IMR-90 (cell line): ENCODE measurements around the gene ANO7. TPM values are rescaled to one million over a fixed set of nuclear protein-coding genes. Genes with fewer than 3 reads are reported as not detected.

ENCODE experiments used
- ATAC-seq: fragments of 200-7000 bp; cut with Tn5 transposase; 2 replicates; pipeline ENCODE4 v1.9.1; 2020; ENCODE audit warnings: low read depth, mild to moderate bottlenecking, moderate library complexity
- BruUV-seq: library from RNA; stranded (reverse); fragments of 400-500 nt; replicated peaks from 2 replicates; lab custom pipeline; 2021; lab: Mats Ljungman, UMichigan
- CTCF ChIA-PET: fragments of 300-600 bp; formaldehyde crosslinking; extraction: SDS; loops from one replicate; lab custom pipeline; 2021; ENCODE audit warnings: antibody characterized with exemption; lab: Yijun Ruan, JAX
- POLR2A ChIA-PET: fragments of 300-600 bp; sonication (Branson Sonifier 250); formaldehyde crosslinking; loops from one replicate; lab custom pipeline; 2022; ENCODE audit warnings: antibody characterized with exemption; ENCODE audit not compliant: unreplicated experiment; lab: Charles Lee
- DNase-seq: peaks from one replicate; pipeline ENCODE4 v3.0.0; 2013
- H2AFZ ChIP-seq: replicated peaks from 2 replicates; pipeline ENCODE3; 2013; ENCODE audit warnings: low read length, mild to moderate bottlenecking; ENCODE audit not compliant: poor library complexity
- H2AK5ac ChIP-seq: 2 replicates; pipeline ENCODE4 v1.6.1; 2013; ENCODE audit warnings: low read depth, low read length, inconsistent platforms
- H2AK9ac ChIP-seq: replicated peaks from 2 replicates; pipeline ENCODE3; 2013; ENCODE audit warnings: mild to moderate bottlenecking, low read depth, low read length, moderate library complexity; ENCODE audit not compliant: poor library complexity
- H2BK120ac ChIP-seq: 2 replicates; pipeline ENCODE4 v1.6.1; 2013; ENCODE audit warnings: low read depth, low read length, inconsistent platforms
- H2BK15ac ChIP-seq: 3 replicates; pipeline ENCODE4 v1.6.1; 2013; ENCODE audit warnings: low read depth, low read length, inconsistent platforms
- H2BK20ac ChIP-seq: 2 replicates; pipeline ENCODE4 v1.6.1; 2013; ENCODE audit warnings: low read depth, mild to moderate bottlenecking, inconsistent platforms, low read length, moderate library complexity
- H2BK5ac ChIP-seq: 2 replicates; pipeline ENCODE4 v1.6.1; 2013; ENCODE audit warnings: mild to moderate bottlenecking, low read depth, low read length, inconsistent platforms; ENCODE audit not compliant: poor library complexity, severe bottlenecking
- H3K14ac ChIP-seq: replicated peaks from 2 replicates; pipeline ENCODE4 v1.6.1; 2013; ENCODE audit warnings: low read depth, low read length, inconsistent platforms
- H3K18ac ChIP-seq: 2 replicates; pipeline ENCODE4 v1.6.1; 2013; ENCODE audit warnings: low read depth, low read length, control low read depth
- H3K23ac ChIP-seq: 2 replicates; pipeline ENCODE4 v1.6.1; 2013; ENCODE audit warnings: low read depth, low read length, inconsistent platforms
- H3K27ac ChIP-seq: 2 replicates; pipeline ENCODE4 v1.5.1; 2013; ENCODE audit warnings: mild to moderate bottlenecking, control low read depth, low read length; ENCODE audit not compliant: insufficient read depth
- H3K27me3 ChIP-seq: 2 replicates; pipeline ENCODE4 v1.6.1; 2013; ENCODE audit warnings: low read length; ENCODE audit not compliant: control insufficient read depth, insufficient read depth
- H3K36me3 ChIP-seq: 2 replicates; pipeline ENCODE4 v1.6.1; 2013; ENCODE audit warnings: low read length, mixed read lengths; ENCODE audit not compliant: control insufficient read depth, insufficient read depth
- H3K4ac ChIP-seq: 2 replicates; pipeline ENCODE4 v1.6.1; 2013; ENCODE audit warnings: low read depth, low read length, inconsistent platforms
- H3K4me1 ChIP-seq: 2 replicates; pipeline ENCODE4 v1.6.1; 2013; ENCODE audit warnings: low read length, mixed read lengths; ENCODE audit not compliant: control insufficient read depth, insufficient read depth
- H3K4me2 ChIP-seq: 2 replicates; pipeline ENCODE4 v1.6.1; 2013; ENCODE audit warnings: low read depth, mild to moderate bottlenecking, control low read depth, low read length, moderate library complexity
- H3K4me3 ChIP-seq: 2 replicates; pipeline ENCODE4 v1.5.1; 2013; ENCODE audit warnings: low read depth, mild to moderate bottlenecking, control low read depth, low read length, moderate library complexity; ENCODE audit not compliant: insufficient read depth
- H3K56ac ChIP-seq: 2 replicates; pipeline ENCODE4 v1.6.1; 2013; ENCODE audit warnings: low read length, inconsistent platforms; ENCODE audit not compliant: insufficient read depth; ENCODE audit errors: extremely low read depth
- H3K79me1 ChIP-seq, 2 experiments: 2 replicates each; pipeline ENCODE4 v1.6.1; 2013; ENCODE audit warnings: low read length in 2 of 2, inconsistent platforms in 1 of 2, low read depth in 1 of 2
- H3K9ac ChIP-seq: 2 replicates; pipeline ENCODE4 v1.6.1; 2013; ENCODE audit warnings: low read depth, low read length, control low read depth
- H3K9me1 ChIP-seq: 2 replicates; pipeline ENCODE4 v1.6.1; 2013; ENCODE audit warnings: low read length, inconsistent platforms; ENCODE audit not compliant: insufficient read depth
- H3K9me3 ChIP-seq: 2 replicates; pipeline ENCODE4 v1.6.1; 2013; ENCODE audit warnings: low read length; ENCODE audit not compliant: control insufficient read depth, insufficient read depth
- H4K20me1 ChIP-seq: 2 replicates; pipeline ENCODE4 v1.6.1; 2013; ENCODE audit warnings: low read length, inconsistent platforms; ENCODE audit not compliant: insufficient read depth
- H4K5ac ChIP-seq: 2 replicates; pipeline ENCODE4 v1.6.1; 2013; ENCODE audit warnings: mild to moderate bottlenecking, low read depth, low read length, control low read depth
- H4K8ac ChIP-seq, 2 experiments: 2 replicates each; pipeline ENCODE4 v1.6.1; 2013; ENCODE audit warnings: low read depth in 2 of 2, low read length in 2 of 2, control low read depth in 1 of 2, inconsistent platforms in 1 of 2
- H4K91ac ChIP-seq: 2 replicates; pipeline ENCODE4 v1.6.1; 2013; ENCODE audit warnings: low read depth, low read length, inconsistent platforms; ENCODE audit not compliant: insufficient read depth
- BHLHE40 ChIP-seq: fragments of 150-350 bp; IDR thresholded peaks from 2 replicates; pipeline ENCODE4 v1.6.1; 2016; ENCODE audit warnings: mild to moderate bottlenecking, low read depth, low read length
- CHD1 ChIP-seq: IDR thresholded peaks from 2 replicates; pipeline ENCODE4 v1.6.1; 2012; ENCODE audit warnings: low read depth, low read length, improper control_type of control experiment
- FOS ChIP-seq: fragments of 150-350 bp; IDR thresholded peaks from 2 replicates; pipeline ENCODE4 v1.6.1; 2016; ENCODE audit warnings: low read depth, low read length
- MAZ ChIP-seq: IDR thresholded peaks from 2 replicates; pipeline ENCODE4 v1.6.1; 2012; ENCODE audit warnings: low read depth, mild to moderate bottlenecking, low read length, improper control_type of control experiment, moderate library complexity, borderline replicate concordance
- NFE2L2 ChIP-seq: fragments of 150-350 bp; IDR thresholded peaks from 2 replicates; pipeline ENCODE4 v1.6.1; 2016; ENCODE audit warnings: low read depth, mild to moderate bottlenecking, low read length
- POLR2A ChIP-seq: IDR thresholded peaks from 2 replicates; pipeline ENCODE4 v1.6.1; 2012; ENCODE audit warnings: mild to moderate bottlenecking, low read depth, low read length
- RAD21 ChIP-seq: IDR thresholded peaks from 2 replicates; pipeline ENCODE4 v1.6.1; 2012; ENCODE audit warnings: low read length, improper control_type of control experiment
- RCOR1 ChIP-seq: IDR thresholded peaks from 2 replicates; pipeline ENCODE4 v1.6.1; 2012; ENCODE audit warnings: mild to moderate bottlenecking, low read length, improper control_type of control experiment; ENCODE audit not compliant: insufficient replicate concordance
- RFX5 ChIP-seq: IDR thresholded peaks from 2 replicates; pipeline ENCODE4 v1.8.0; 2012; ENCODE audit warnings: low read depth, mild to moderate bottlenecking, low read length, moderate library complexity
- SMC3 ChIP-seq: fragments of 150-350 bp; IDR thresholded peaks from 2 replicates; pipeline ENCODE4 v1.6.1; 2016; ENCODE audit warnings: low read depth, mild to moderate bottlenecking, antibody characterized with exemption, low read length, moderate library complexity
- WGBS, 2 experiments: methylation state at CpG; one replicate each; pipeline versions ENCODE4 v1.1.5 to v1.1.7; 2013; ENCODE audit warnings: missing lambda C conversion rate in 2 of 2; ENCODE audit not compliant: insufficient read length in 1 of 2; ENCODE audit errors: extremely low coverage in 2 of 2; 5-methylcytosine and 5-hydroxymethylcytosine counted together
- dilution Hi-C: fragments of 300-500 bp; cut with HindIII; formaldehyde crosslinking; loops from one replicate; pipeline ENCODE4 v1.14.3; 2018; ENCODE audit warnings: low sequenced_read_pairs; ENCODE audit not compliant: unreplicated experiment
- in situ Hi-C: fragments of 300-500 bp; cut with MboI; formaldehyde crosslinking; loops from 3 replicates; pipeline ENCODE4 v1.14.3; 2019; ENCODE audit warnings: low sequenced_read_pairs, inconsistent platforms, mixed read lengths
- intact Hi-C: fragments of 100-400 bp; cut with micrococcal nuclease; formaldehyde crosslinking; loops from 2 replicates; pipeline ENCODE4 v1.10.0; 2022
- polyA plus RNA-seq, 3 experiments: library from polyadenylated mRNA; depleted of rRNA; stranded (reverse); fragments of >200 nt; gene quantifications; 2 replicates each; pipeline ENCODE4 v1.2.3, GENCODE V29; 2012; ENCODE audit warnings: low replicate concordance in 1 of 3
- total RNA-seq: library from RNA; depleted of rRNA; stranded (reverse); fragments of >200 nt; gene quantifications from 2 replicates; pipeline ENCODE4 v1.2.3, GENCODE V29; 2012
- TF ChIP-seq, protein P1 (sequence below): conservative IDR thresholded peaks from 2 replicates; pipeline ENCODE4 v1.5.1; 2012; ENCODE audit warnings: mild to moderate bottlenecking, low read depth, low read length, improper control_type of control experiment
- TF ChIP-seq, protein P2 (sequence below): fragments of 150-350 bp; IDR thresholded peaks from 2 replicates; pipeline ENCODE4 v1.6.1; 2017; ENCODE audit warnings: mild to moderate bottlenecking, antibody characterized with exemption, low read length, low read depth

The ANO7 gene
- total and polyA plus RNA-seq, 2 of the 4 experiments (the other 2 are of a cell fraction), result 0.36 to 3.4 TPM

DNA sequence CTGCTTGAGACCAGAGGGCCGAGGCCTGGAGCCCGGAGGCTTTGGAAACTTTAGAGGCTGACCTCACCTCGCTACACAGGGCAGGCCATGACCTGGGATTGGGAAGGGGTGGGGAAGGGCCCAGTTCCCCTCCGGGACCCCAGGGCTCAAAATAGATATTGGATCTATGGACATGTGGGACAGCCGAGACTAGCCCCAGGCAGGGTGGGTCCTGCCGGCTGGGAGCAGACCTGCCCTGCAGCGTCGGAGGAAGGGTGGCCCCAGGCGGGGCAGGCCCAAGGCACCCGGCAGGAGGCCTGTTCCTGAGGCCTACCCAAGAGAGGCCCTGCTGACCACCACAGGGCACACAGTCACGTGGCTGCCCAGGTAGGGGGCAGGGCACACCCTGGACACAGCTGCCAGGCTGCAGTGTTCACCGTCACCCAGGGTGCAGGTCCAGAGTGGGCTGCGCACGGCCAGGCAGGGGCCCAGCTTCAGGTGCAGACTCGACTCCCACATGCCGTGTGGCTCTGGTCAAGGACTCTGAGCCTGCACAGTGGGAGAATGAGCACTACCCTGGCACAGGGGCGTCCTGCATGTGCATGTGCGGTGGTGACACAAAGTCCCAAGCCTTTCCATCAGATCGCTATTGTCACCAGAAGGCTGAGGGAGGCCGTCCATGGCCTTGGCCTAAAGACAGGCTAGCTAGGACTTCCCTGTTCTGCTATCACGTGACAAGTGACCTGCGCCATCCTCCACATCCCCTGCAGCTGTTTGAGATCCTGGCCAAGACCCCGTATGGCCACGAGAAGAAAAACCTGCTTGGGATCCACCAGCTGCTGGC is 13.2 kb downstream of the ANO7 start (continued):
- TF ChIP-seq, protein P1, sequence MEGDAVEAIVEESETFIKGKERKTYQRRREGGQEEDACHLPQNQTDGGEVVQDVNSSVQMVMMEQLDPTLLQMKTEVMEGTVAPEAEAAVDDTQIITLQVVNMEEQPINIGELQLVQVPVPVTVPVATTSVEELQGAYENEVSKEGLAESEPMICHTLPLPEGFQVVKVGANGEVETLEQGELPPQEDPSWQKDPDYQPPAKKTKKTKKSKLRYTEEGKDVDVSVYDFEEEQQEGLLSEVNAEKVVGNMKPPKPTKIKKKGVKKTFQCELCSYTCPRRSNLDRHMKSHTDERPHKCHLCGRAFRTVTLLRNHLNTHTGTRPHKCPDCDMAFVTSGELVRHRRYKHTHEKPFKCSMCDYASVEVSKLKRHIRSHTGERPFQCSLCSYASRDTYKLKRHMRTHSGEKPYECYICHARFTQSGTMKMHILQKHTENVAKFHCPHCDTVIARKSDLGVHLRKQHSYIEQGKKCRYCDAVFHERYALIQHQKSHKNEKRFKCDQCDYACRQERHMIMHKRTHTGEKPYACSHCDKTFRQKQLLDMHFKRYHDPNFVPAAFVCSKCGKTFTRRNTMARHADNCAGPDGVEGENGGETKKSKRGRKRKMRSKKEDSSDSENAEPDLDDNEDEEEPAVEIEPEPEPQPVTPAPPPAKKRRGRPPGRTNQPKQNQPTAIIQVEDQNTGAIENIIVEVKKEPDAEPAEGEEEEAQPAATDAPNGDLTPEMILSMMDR, result no peak

DNA sequence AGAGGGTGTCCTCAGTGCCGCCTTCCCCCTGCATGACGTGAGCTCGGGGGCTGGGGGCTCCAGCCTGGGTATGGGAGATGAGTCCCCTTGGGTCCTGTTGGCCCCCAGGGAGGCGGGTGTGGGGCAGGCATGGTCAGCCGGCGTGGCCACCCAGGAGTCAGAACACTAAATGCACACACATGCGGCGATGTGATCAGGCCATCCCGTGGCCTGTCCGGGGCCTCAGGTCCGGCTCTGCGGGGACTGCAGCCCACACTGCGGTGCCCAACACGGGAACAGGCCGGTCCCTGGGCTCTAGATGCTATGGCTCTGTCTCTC is 13.8 kb downstream of the ANO7 start:
- dilution Hi-C loops, result no loop called here
- TF ChIP-seq RCOR1, result no peak
- no peak for TF ChIP-seq SMC3
- TF ChIP-seq NFE2L2, result no peak
- no peak for TF ChIP-seq POLR2A
- TF ChIP-seq BHLHE40, result no peak
- no peak for TF ChIP-seq MAZ
- TF ChIP-seq CHD1, result no peak
- TF ChIP-seq, protein P1, result no peak
- TF ChIP-seq RAD21, result no peak
- TF ChIP-seq, protein P2, sequence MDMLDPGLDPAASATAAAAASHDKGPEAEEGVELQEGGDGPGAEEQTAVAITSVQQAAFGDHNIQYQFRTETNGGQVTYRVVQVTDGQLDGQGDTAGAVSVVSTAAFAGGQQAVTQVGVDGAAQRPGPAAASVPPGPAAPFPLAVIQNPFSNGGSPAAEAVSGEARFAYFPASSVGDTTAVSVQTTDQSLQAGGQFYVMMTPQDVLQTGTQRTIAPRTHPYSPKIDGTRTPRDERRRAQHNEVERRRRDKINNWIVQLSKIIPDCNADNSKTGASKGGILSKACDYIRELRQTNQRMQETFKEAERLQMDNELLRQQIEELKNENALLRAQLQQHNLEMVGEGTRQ, result no peak
- no peak for TF ChIP-seq FOS
- TF ChIP-seq RFX5, result no peak

More for the DNA sequence above, 13.8 kb downstream of the ANO7 start:
- POLR2A ChIA-PET, result no interaction called here
- Histone ChIP-seq H3K4me2 (no peak overlapping the region), H3K27me3 (peaks cover 8% of the 10 kb centered on the region), H3K14ac (no peak overlapping the region), H4K8ac (no peak overlapping the region), H4K20me1 (no peaks in the 10 kb centered on the region), H2BK120ac (no peak overlapping the region), H3K9me3 (no peaks in the 10 kb centered on the region), H3K4me3 (no peak overlapping the region), H3K27ac (no peak overlapping the region), H3K36me3 (no peaks in the 10 kb centered on the region), H2AFZ (no peak overlapping the region), H3K23ac (no peak overlapping the region), H2BK20ac (no peak overlapping the region), H2AK9ac (no peak overlapping the region), H3K18ac (no peak overlapping the region), H3K4ac (no peak overlapping the region), H3K79me1 (no peaks in the 10 kb centered on the region), H3K9me1 (no peaks in the 10 kb centered on the region), H4K91ac (no peak overlapping the region), H3K9ac (no peak overlapping the region), H2BK15ac (no peak overlapping the region), H2BK5ac (no peak overlapping the region), H3K4me1 (no peaks in the 10 kb centered on the region), H2AK5ac (no peak overlapping the region), H3K56ac (no peak overlapping the region), H4K5ac (no peak overlapping the region)
- BruUV-seq, result no TSS peak
- CTCF ChIA-PET, result no interaction called here
- in situ Hi-C loops, result no loop called here
- intact Hi-C loops, result no loop called here
- 82% methylated on average over 8 of the region's 15 CpGs; no CpG with 5 or more reads in 1 of the 2 experiments for WGBS, 2 experiments
- no peak for DNase-seq
- no peak for ATAC-seq
